Measurements from ENCODE around the gene CACNA1B.
"Not testable (repeated sequence)": the region's sequence is repeated elsewhere in the genome, so short reads cannot be mapped to it uniquely, and the experiment has no call there.

Gene CACNA1B

GRCh38 chr9:138105561-138106505 is 228.3 kb downstream of the CACNA1B start:
- Histone ChIP-seq H3K9ac (ENCODE audit: low read length) (no peak overlapping the region), H3K9me3 (ENCODE audit: control insufficient read depth, low read length) (no peaks in the 10 kb centered on the region), H3K36me3 (ENCODE audit: control insufficient read depth, insufficient read depth, low read length) (no peaks in the 10 kb centered on the region), H3K27me3 (ENCODE audit: control insufficient read depth, insufficient read depth, low read length) (no peaks in the 10 kb centered on the region), H3K4me1 (ENCODE audit: control insufficient read depth, insufficient read depth, low read length) (no peaks in the 10 kb centered on the region), H3K4me3 (ENCODE audit: low read length) (no peak overlapping the region)

DNA sequence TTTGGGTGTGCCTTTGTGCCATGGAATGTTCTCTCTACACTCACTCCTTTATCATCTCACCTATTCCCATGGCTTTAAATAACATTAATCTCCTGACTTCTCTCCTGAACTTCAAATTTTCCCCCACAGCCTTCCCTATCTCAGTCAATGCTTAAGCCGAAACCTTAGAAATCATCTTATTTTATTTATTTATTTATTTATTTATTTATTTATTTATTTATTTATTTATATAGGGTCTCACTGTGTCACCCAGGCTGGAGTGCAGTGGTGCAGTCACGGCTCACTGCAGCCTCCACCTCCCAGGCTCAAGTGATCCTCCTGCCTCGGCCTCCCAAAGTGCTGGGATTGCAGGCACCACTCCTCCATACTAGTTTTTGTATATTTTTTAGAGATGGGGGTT is 229.5 kb downstream of the CACNA1B start:
- not testable (repeated sequence) for H3K9me3 ChIP-seq (ENCODE audit: control insufficient read depth, low read length); H3K36me3 ChIP-seq (ENCODE audit: control insufficient read depth, insufficient read depth, low read length); H3K4me3 ChIP-seq (ENCODE audit: low read length); H3K4me1 ChIP-seq (ENCODE audit: control insufficient read depth, insufficient read depth, low read length); H3K9ac ChIP-seq (ENCODE audit: low read length); H3K27me3 ChIP-seq (ENCODE audit: control insufficient read depth, insufficient read depth, low read length)

DNA sequence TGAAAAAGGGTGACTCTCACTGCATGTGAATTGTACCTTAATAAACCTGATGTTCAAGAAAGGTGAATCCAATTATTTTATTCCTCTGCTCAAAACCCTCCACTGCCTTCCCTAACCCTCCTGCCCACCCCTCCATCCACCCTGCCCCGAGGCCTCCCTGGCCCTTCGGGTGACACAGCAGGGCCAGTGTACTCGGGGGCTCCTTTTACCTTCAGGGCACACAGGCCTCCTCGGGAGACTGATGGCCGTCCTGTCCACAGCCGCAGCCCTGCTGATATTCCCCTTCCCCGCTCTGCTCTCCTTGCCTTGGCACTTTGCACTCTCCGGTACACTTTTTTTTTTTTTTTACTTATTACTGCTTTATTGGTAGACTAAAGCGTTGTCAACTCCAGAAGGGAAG is 234.0 kb downstream of the CACNA1B start:
- Histone ChIP-seq H3K4me1 (ENCODE audit: control insufficient read depth, insufficient read depth, low read length) (no peaks in the 10 kb centered on the region), H3K36me3 (ENCODE audit: control insufficient read depth, insufficient read depth, low read length) (no peaks in the 10 kb centered on the region), H3K27me3 (ENCODE audit: control insufficient read depth, insufficient read depth, low read length) (no peaks in the 10 kb centered on the region), H3K9ac (ENCODE audit: low read length) (no peak overlapping the region), H3K4me3 (ENCODE audit: low read length) (no peak overlapping the region), H3K9me3 (ENCODE audit: control insufficient read depth, low read length) (no peaks in the 10 kb centered on the region)

DNA sequence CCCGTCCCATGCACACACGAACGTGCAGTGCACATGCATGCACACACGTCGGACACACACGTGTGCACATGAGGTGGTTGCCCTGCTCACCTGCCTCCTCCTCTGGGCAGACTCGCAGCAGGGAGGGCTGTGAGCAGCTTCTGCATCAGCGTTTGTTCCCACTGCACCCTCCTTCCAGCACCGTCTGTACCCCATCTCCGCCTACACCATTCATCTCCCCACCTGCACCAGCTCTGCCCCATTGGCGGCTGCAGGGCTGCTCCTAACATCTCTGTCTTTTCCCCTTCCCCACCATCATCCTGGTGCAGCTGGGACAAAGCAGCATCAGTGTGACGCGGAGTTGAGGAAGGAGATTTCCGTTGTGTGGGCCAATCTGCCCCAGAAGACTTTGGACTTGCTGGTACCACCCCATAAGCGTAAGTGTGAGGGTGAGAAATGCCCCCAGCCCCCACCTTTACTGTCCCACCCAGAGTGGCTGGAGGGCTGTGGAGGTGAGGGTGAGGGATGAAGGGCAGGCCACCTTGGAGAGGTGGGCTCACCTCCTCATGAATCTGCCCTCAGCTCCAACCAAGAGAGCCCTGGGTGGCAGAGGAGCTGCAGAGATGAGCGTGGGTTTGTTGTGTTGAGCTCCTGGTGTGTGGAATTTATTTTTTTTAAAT is 234.6 kb downstream of the CACNA1B start:
- H3K36me3 ChIP-seq (ENCODE audit: control insufficient read depth, insufficient read depth, low read length), result no peaks in the 10 kb centered on the region
- no peaks in the 10 kb centered on the region for H3K27me3 ChIP-seq (ENCODE audit: control insufficient read depth, insufficient read depth, low read length)
- H3K9me3 ChIP-seq (ENCODE audit: control insufficient read depth, low read length), result no peaks in the 10 kb centered on the region
- no peak overlapping the region for H3K9ac ChIP-seq (ENCODE audit: low read length)
- H3K4me1 ChIP-seq (ENCODE audit: control insufficient read depth, insufficient read depth, low read length), result no peaks in the 10 kb centered on the region
- H3K4me3 ChIP-seq (ENCODE audit: low read length), result no peak overlapping the region

DNA sequence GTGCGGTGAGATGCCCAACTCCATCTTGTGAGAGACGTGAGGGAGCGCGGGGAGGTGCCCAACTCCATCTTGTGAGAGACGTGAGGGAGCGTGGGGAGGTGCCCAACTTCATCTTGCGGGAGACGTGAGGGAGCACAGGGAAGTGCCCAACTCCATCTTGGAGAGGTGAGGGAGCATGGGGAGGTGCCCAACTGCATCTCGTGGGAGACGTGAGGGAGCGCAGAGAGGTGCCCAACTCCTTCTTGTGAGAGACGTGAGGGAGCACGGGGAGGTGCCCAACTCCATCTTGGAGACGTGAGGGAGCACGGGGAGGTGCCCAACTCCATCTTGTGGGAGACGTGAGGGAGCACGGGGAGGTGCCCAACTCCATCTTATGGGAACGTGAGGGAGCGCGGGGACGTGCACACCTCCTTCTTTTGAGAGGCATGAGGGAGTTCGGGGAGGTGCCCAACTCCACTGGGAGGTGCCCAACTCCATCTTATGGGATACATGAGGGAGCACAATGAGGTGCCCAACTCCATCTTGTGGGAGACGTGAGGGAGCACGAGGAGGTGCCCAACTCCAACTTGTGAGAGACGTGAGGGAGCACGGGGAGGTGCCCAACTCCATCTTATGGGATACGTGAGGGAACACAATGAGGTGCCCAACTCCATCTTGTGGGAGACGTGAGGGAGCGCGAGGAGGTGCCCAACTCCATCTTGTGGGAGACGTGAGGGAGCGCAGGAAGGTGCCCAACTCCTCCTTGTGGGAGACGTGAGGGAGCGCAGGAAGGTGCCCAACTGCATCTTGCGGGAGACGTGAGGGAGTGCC is 235.4 kb downstream of the CACNA1B start:
- H3K36me3 ChIP-seq (ENCODE audit: control insufficient read depth, insufficient read depth, low read length), result no peaks in the 10 kb centered on the region
- no peak overlapping the region for H3K9ac ChIP-seq (ENCODE audit: low read length)
- no peaks in the 10 kb centered on the region for H3K9me3 ChIP-seq (ENCODE audit: control insufficient read depth, low read length)
- H3K4me3 ChIP-seq (ENCODE audit: low read length), result no peak overlapping the region
- no peaks in the 10 kb centered on the region for H3K27me3 ChIP-seq (ENCODE audit: control insufficient read depth, insufficient read depth, low read length)
- H3K4me1 ChIP-seq (ENCODE audit: control insufficient read depth, insufficient read depth, low read length), result no peaks in the 10 kb centered on the region

- not testable (repeated sequence) for H3K4me1 ChIP-seq (ENCODE audit: control insufficient read depth, insufficient read depth, low read length); H3K9me3 ChIP-seq (ENCODE audit: control insufficient read depth, low read length); H3K4me3 ChIP-seq (ENCODE audit: low read length); H3K9ac ChIP-seq (ENCODE audit: low read length); H3K36me3 ChIP-seq (ENCODE audit: control insufficient read depth, insufficient read depth, low read length); H3K27me3 ChIP-seq (ENCODE audit: control insufficient read depth, insufficient read depth, low read length)
Measured at GRCh38 chr9:138113701-138114325, 236.2 kb downstream of the CACNA1B start.

- Histone ChIP-seq H3K36me3 (ENCODE audit: control insufficient read depth, insufficient read depth, low read length) (no peaks in the 10 kb centered on the region), H3K4me3 (ENCODE audit: low read length) (no peak overlapping the region), H3K4me1 (ENCODE audit: control insufficient read depth, insufficient read depth, low read length) (no peaks in the 10 kb centered on the region), H3K9ac (ENCODE audit: low read length) (no peak overlapping the region), H3K27me3 (ENCODE audit: control insufficient read depth, insufficient read depth, low read length) (no peaks in the 10 kb centered on the region), H3K9me3 (ENCODE audit: control insufficient read depth, low read length) (no peaks in the 10 kb centered on the region)
Measured at GRCh38 chr9:138114501-138115245, 237.1 kb downstream of the CACNA1B start.

DNA sequence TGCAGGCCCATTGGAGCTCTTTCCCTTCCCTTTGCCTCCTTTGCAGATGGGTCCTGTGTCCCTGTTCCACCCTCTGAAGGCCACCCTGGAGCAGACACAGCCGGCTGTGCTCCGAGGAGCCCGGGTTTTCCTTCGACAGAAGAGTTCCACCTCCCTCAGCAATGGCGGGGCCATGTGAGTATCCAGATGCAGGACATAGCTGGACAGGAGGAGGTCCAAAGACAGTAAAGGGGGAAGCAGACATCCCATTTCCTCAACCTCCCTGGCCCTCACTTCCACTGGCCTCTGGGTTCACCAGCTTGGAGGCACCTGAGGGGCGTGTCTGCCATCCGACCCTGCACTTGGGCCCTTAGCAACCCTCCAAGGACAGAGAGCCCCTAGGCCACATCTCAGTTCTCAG is 237.9 kb downstream of the CACNA1B start:
- Histone ChIP-seq H3K4me3 (ENCODE audit: low read length) (no peak overlapping the region), H3K36me3 (ENCODE audit: control insufficient read depth, insufficient read depth, low read length) (no peaks in the 10 kb centered on the region), H3K27me3 (ENCODE audit: control insufficient read depth, insufficient read depth, low read length) (no peaks in the 10 kb centered on the region), H3K9me3 (ENCODE audit: control insufficient read depth, low read length) (no peaks in the 10 kb centered on the region), H3K9ac (ENCODE audit: low read length) (no peak overlapping the region), H3K4me1 (ENCODE audit: control insufficient read depth, insufficient read depth, low read length) (no peaks in the 10 kb centered on the region)

- H3K4me3 ChIP-seq (ENCODE audit: low read length), result no peak overlapping the region
Measured at GRCh38 chr9:138116521-138116920, 238.9 kb downstream of the CACNA1B start.

GRCh38 chr9:138117101-138117750 is 239.6 kb downstream of the CACNA1B start:
- H3K4me3 ChIP-seq (ENCODE audit: low read length), result no peak overlapping the region

More at GRCh38 chr9:138116521-138116920, 238.9 kb downstream of the CACNA1B start:
- Histone ChIP-seq H3K9ac (ENCODE audit: low read length) (no peak overlapping the region), H3K4me1 (ENCODE audit: control insufficient read depth, insufficient read depth, low read length) (no peaks in the 10 kb centered on the region), H3K27me3 (ENCODE audit: control insufficient read depth, insufficient read depth, low read length) (no peaks in the 10 kb centered on the region), H3K9me3 (ENCODE audit: control insufficient read depth, low read length) (no peaks in the 10 kb centered on the region), H3K36me3 (ENCODE audit: control insufficient read depth, insufficient read depth, low read length) (no peaks in the 10 kb centered on the region)

DNA sequence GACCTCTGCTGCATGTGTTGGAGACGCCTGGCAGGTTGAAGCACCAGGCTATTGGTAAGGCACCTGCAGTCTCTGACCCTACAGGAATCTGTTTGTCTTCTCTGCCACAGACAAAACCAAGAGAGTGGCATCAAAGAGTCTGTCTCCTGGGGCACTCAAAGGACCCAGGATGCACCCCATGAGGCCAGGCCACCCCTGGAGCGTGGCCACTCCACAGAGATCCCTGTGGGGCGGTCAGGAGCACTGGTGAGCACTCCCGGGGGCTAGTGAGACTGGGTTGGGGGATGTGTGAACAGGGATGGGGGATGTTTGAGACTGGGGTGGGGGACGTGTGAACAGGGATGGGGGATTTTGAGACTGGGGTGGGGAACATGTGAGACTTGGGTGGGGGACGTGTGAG is 240.3 kb downstream of the CACNA1B start:
- H3K9me3 ChIP-seq (ENCODE audit: control insufficient read depth, low read length), result no peaks in the 10 kb centered on the region
- no peak overlapping the region for H3K4me3 ChIP-seq (ENCODE audit: low read length)
- H3K36me3 ChIP-seq (ENCODE audit: control insufficient read depth, insufficient read depth, low read length), result no peaks in the 10 kb centered on the region
- H3K4me1 ChIP-seq (ENCODE audit: control insufficient read depth, insufficient read depth, low read length), result no peaks in the 10 kb centered on the region
- H3K27me3 ChIP-seq (ENCODE audit: control insufficient read depth, insufficient read depth, low read length), result no peaks in the 10 kb centered on the region
- no peak overlapping the region for H3K9ac ChIP-seq (ENCODE audit: low read length)

More at GRCh38 chr9:138117101-138117750, 239.6 kb downstream of the CACNA1B start:
- H3K9ac ChIP-seq (ENCODE audit: low read length), result no peak overlapping the region
- no peaks in the 10 kb centered on the region for H3K27me3 ChIP-seq (ENCODE audit: control insufficient read depth, insufficient read depth, low read length)
- no peaks in the 10 kb centered on the region for H3K9me3 ChIP-seq (ENCODE audit: control insufficient read depth, low read length)
- no peaks in the 10 kb centered on the region for H3K4me1 ChIP-seq (ENCODE audit: control insufficient read depth, insufficient read depth, low read length)
- no peaks in the 10 kb centered on the region for H3K36me3 ChIP-seq (ENCODE audit: control insufficient read depth, insufficient read depth, low read length)
